ENCODE measurements around the gene OPCML.

Gene OPCML

GRCh38 chr11:133118563-133119268 is 413.6 kb downstream of the OPCML start:
- DNase-seq: no peak

GRCh38 chr11:133115099-133115498 is 417.2 kb downstream of the OPCML start:
- no peak for DNase-seq

GRCh38 chr11:133107763-133108162 is 424.5 kb downstream of the OPCML start:
- no peak for DNase-seq

GRCh38 chr11:133107136-133107535 is 425.2 kb downstream of the OPCML start:
- no peak for DNase-seq

- no peak for DNase-seq
Measured at GRCh38 chr11:133106417-133106816, 425.9 kb downstream of the OPCML start.

GRCh38 chr11:133104009-133104744 is 428.1 kb downstream of the OPCML start:
- DNase-seq: no peak

GRCh38 chr11:133096981-133097380 is 435.3 kb downstream of the OPCML start:
- no peak for DNase-seq

GRCh38 chr11:133086518-133086917 is 445.8 kb downstream of the OPCML start:
- no peak for DNase-seq

GRCh38 chr11:133082841-133083488 is 449.3 kb downstream of the OPCML start:
- peak; percentile 56 for DNase-seq

- DNase-seq: no peak
Measured at GRCh38 chr11:133082453-133082781, 449.9 kb downstream of the OPCML start.

GRCh38 chr11:133081730-133082452 is 450.4 kb downstream of the OPCML start:
- no peak for DNase-seq

GRCh38 chr11:133081020-133081419 is 451.3 kb downstream of the OPCML start:
- no peak for DNase-seq

- peak; percentile 21 for DNase-seq
Measured at GRCh38 chr11:133078591-133079404, 453.5 kb downstream of the OPCML start.

- DNase-seq: no peak
Measured at GRCh38 chr11:133078012-133078411, 454.3 kb downstream of the OPCML start.

GRCh38 chr11:133075351-133075750 is 456.9 kb downstream of the OPCML start:
- DNase-seq: no peak

- no peak for DNase-seq
Measured at GRCh38 chr11:133072858-133073582, 459.3 kb downstream of the OPCML start.

- no peak for DNase-seq
Measured at GRCh38 chr11:133072378-133072777, 459.9 kb downstream of the OPCML start.

GRCh38 chr11:133070791-133071190 is 461.5 kb downstream of the OPCML start:
- no peak for DNase-seq

- no peak for DNase-seq
Measured at GRCh38 chr11:133070021-133070713, 462.1 kb downstream of the OPCML start.

GRCh38 chr11:133065847-133066485 is 466.3 kb downstream of the OPCML start:
- DNase-seq: no peak

- DNase-seq: no peak
Measured at GRCh38 chr11:133064961-133065360, 467.3 kb downstream of the OPCML start.

Measured in GDM1 (cell line).